HepG2 (cell line): ENCODE data around the gene TASOR2. TPM values are rescaled to one million over a fixed set of nuclear protein-coding genes. Genes with fewer than 3 reads are reported as not detected.

ENCODE experiments used
- KDM1A ChIP-seq: IDR thresholded peaks from 2 replicates; pipeline ENCODE4 v1.6.1; 2016; ENCODE audit warnings: missing compliant biosample characterization
- KDM3A ChIP-seq: IDR thresholded peaks from 2 replicates; pipeline ENCODE4 v1.6.1; 2018; ENCODE audit warnings: low read depth, missing compliant biosample characterization
- KLF6 ChIP-seq: IDR thresholded peaks from 2 replicates; pipeline ENCODE4 v1.8.0; 2016; ENCODE audit warnings: missing biosample characterization, missing genetic modification reagents
- NCOA2 ChIP-seq: sonication (generic); formaldehyde crosslinking; IDR thresholded peaks from 2 replicates; pipeline ENCODE4 v1.8.0; 2022; ENCODE audit warnings: inconsistent platforms
- POLR2AphosphoS5 ChIP-seq: IDR thresholded peaks from 2 replicates; pipeline ENCODE4 v1.6.1; 2012; ENCODE audit warnings: low read depth, low read length
- SIN3A ChIP-seq: IDR thresholded peaks from 2 replicates; pipeline ENCODE4 v1.6.1; 2011; ENCODE audit warnings: low read depth, mild to moderate bottlenecking, control low read depth, low read length, borderline replicate concordance
- SMC3 ChIP-seq: IDR thresholded peaks from 2 replicates; pipeline ENCODE4 v1.6.1; 2011; ENCODE audit warnings: low read length, improper control_type of control experiment
- ZNF530 ChIP-seq: sonication (generic); formaldehyde crosslinking; IDR thresholded peaks from 2 replicates; pipeline ENCODE4 v1.5.0; 2020; ENCODE audit warnings: low read depth, mild to moderate bottlenecking, missing genetic modification reagents
- polyA plus RNA-seq, 8 experiments: library from polyadenylated mRNA; depleted of rRNA in 3 of 8; stranded (reverse) in 7 of 8; unstranded in 1 of 8; fragments of >200 nt; fragmentation: Illumina TruSeq in 4 of 8; extraction: Trizol in 4 of 8; gene quantifications; 2 replicates each; pipeline versions ENCODE4 v1.2.1 to v1.2.3, GENCODE V29; 2011 to 2016; ENCODE audit warnings: low read depth in 4 of 8, missing spikeins in 1 of 8, mixed read lengths in 1 of 8; ENCODE audit not compliant: insufficient read depth in 1 of 8
- total RNA-seq, 5 experiments: library from RNA; depleted of rRNA; stranded (reverse); fragments of >200 nt; fragmentation: Illumina TruSeq; extraction: Trizol; gene quantifications; 2 replicates each; pipeline ENCODE4 v1.2.3, GENCODE V29; 2016; ENCODE audit warnings: low read depth in 1 of 5
- TF ChIP-seq, protein P1 (sequence below): sonication (generic); formaldehyde crosslinking; IDR thresholded peaks from 2 replicates; pipeline ENCODE4 v1.4.0; 2020; ENCODE audit warnings: mild to moderate bottlenecking, missing genetic modification reagents
- TF ChIP-seq, protein P2 (sequence below): sonication (generic); formaldehyde crosslinking; IDR thresholded peaks from 2 replicates; pipeline ENCODE4 v1.5.1; 2020; ENCODE audit warnings: mild to moderate bottlenecking, missing genetic modification reagents, borderline replicate concordance
- TF ChIP-seq, protein P3 (sequence below): sonication (generic); formaldehyde crosslinking; IDR thresholded peaks from 2 replicates; pipeline ENCODE4 v1.4.0; 2020; ENCODE audit warnings: mild to moderate bottlenecking, low read depth, missing genetic modification reagents
- TF ChIP-seq, protein P4 (sequence below): sonication (generic); formaldehyde crosslinking; IDR thresholded peaks from 2 replicates; pipeline ENCODE4 v1.8.0; 2022; ENCODE audit warnings: mild to moderate bottlenecking, missing genetic modification reagents; ENCODE audit not compliant: insufficient replicate concordance

Gene TASOR2
- total and polyA plus RNA-seq, 2 of the 13 experiments (the other 11 are each of a cell fraction or from before 2014, with no cell fraction given), result 24.2 to 55.3 TPM

DNA sequence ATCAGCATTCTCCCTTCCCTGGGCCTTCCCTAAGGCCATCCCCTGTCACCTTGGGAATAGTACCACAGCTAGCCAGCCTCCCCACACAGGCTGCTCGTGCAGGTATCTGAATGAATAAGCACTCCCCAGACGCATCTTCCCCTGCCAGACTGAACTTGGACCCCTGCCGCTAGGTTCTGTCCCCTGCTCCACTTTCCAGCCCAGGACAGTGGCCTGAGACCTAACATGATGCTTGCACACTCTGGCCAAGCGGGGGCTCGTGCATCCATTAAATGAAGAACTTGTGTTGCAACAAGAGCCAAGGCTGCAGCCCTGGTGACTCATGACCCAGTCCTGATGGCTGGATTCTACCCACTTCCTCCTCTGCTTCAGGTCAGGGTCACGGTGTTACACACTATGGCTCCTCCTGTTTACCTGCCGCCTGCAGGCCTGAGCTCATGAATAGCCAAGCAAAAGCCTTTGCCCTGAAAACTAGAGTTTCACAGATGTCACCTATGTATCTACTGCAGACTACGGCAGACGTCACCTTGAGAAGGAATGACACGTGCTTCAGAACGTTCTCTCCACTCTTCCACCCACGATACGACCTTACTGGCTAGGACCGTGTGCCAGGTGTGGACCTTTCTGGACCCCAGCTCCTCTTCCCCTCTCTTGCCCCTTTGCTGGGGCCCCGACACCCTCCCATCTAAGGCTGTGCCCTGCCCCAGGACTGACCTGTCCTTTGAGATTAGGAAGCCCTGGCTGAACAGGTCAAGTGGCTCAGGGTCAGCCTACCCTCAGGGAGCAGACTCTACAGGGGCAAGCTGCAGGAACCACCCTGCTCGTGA, 24.7 kb upstream of the TASOR2 start (continued):
- TF ChIP-seq, protein P1, sequence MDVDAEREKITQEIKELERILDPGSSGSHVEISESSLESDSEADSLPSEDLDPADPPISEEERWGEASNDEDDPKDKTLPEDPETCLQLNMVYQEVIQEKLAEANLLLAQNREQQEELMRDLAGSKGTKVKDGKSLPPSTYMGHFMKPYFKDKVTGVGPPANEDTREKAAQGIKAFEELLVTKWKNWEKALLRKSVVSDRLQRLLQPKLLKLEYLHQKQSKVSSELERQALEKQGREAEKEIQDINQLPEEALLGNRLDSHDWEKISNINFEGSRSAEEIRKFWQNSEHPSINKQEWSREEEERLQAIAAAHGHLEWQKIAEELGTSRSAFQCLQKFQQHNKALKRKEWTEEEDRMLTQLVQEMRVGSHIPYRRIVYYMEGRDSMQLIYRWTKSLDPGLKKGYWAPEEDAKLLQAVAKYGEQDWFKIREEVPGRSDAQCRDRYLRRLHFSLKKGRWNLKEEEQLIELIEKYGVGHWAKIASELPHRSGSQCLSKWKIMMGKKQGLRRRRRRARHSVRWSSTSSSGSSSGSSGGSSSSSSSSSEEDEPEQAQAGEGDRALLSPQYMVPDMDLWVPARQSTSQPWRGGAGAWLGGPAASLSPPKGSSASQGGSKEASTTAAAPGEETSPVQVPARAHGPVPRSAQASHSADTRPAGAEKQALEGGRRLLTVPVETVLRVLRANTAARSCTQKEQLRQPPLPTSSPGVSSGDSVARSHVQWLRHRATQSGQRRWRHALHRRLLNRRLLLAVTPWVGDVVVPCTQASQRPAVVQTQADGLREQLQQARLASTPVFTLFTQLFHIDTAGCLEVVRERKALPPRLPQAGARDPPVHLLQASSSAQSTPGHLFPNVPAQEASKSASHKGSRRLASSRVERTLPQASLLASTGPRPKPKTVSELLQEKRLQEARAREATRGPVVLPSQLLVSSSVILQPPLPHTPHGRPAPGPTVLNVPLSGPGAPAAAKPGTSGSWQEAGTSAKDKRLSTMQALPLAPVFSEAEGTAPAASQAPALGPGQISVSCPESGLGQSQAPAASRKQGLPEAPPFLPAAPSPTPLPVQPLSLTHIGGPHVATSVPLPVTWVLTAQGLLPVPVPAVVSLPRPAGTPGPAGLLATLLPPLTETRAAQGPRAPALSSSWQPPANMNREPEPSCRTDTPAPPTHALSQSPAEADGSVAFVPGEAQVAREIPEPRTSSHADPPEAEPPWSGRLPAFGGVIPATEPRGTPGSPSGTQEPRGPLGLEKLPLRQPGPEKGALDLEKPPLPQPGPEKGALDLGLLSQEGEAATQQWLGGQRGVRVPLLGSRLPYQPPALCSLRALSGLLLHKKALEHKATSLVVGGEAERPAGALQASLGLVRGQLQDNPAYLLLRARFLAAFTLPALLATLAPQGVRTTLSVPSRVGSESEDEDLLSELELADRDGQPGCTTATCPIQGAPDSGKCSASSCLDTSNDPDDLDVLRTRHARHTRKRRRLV, result peak; percentile 85
- TF ChIP-seq POLR2AphosphoS5, result no peak
- TF ChIP-seq ZNF530 (CRISPR knock-in tag), result no peak
- TF ChIP-seq NCOA2 (CRISPR knock-in tag), result peak; percentile 59
- TF ChIP-seq KDM1A (CRISPR knock-in tag), result 0 out of 2 replicates have a peak, but pooled peaks have one; percentile 25
- TF ChIP-seq, protein P2, sequence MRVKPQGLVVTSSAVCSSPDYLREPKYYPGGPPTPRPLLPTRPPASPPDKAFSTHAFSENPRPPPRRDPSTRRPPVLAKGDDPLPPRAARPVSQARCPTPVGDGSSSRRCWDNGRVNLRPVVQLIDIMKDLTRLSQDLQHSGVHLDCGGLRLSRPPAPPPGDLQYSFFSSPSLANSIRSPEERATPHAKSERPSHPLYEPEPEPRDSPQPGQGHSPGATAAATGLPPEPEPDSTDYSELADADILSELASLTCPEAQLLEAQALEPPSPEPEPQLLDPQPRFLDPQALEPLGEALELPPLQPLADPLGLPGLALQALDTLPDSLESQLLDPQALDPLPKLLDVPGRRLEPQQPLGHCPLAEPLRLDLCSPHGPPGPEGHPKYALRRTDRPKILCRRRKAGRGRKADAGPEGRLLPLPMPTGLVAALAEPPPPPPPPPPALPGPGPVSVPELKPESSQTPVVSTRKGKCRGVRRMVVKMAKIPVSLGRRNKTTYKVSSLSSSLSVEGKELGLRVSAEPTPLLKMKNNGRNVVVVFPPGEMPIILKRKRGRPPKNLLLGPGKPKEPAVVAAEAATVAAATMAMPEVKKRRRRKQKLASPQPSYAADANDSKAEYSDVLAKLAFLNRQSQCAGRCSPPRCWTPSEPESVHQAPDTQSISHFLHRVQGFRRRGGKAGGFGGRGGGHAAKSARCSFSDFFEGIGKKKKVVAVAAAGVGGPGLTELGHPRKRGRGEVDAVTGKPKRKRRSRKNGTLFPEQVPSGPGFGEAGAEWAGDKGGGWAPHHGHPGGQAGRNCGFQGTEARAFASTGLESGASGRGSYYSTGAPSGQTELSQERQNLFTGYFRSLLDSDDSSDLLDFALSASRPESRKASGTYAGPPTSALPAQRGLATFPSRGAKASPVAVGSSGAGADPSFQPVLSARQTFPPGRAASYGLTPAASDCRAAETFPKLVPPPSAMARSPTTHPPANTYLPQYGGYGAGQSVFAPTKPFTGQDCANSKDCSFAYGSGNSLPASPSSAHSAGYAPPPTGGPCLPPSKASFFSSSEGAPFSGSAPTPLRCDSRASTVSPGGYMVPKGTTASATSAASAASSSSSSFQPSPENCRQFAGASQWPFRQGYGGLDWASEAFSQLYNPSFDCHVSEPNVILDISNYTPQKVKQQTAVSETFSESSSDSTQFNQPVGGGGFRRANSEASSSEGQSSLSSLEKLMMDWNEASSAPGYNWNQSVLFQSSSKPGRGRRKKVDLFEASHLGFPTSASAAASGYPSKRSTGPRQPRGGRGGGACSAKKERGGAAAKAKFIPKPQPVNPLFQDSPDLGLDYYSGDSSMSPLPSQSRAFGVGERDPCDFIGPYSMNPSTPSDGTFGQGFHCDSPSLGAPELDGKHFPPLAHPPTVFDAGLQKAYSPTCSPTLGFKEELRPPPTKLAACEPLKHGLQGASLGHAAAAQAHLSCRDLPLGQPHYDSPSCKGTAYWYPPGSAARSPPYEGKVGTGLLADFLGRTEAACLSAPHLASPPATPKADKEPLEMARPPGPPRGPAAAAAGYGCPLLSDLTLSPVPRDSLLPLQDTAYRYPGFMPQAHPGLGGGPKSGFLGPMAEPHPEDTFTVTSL, result peak; percentile 55; the same call in 1 of the 2 replicates
- peak; percentile 30 for TF ChIP-seq SMC3
- TF ChIP-seq, protein P3, sequence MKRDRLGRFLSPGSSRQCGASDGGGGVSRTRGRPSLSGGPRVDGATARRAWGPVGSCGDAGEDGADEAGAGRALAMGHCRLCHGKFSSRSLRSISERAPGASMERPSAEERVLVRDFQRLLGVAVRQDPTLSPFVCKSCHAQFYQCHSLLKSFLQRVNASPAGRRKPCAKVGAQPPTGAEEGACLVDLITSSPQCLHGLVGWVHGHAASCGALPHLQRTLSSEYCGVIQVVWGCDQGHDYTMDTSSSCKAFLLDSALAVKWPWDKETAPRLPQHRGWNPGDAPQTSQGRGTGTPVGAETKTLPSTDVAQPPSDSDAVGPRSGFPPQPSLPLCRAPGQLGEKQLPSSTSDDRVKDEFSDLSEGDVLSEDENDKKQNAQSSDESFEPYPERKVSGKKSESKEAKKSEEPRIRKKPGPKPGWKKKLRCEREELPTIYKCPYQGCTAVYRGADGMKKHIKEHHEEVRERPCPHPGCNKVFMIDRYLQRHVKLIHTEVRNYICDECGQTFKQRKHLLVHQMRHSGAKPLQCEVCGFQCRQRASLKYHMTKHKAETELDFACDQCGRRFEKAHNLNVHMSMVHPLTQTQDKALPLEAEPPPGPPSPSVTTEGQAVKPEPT, result peak; percentile 32; the same call in 1 of the 2 replicates
- peak; percentile 54; the same call in 1 of the 2 replicates for TF ChIP-seq SIN3A
- no peak for TF ChIP-seq KDM3A (CRISPR knock-in tag)
- TF ChIP-seq KLF6 (CRISPR knock-in tag), result no peak
- TF ChIP-seq, protein P4, sequence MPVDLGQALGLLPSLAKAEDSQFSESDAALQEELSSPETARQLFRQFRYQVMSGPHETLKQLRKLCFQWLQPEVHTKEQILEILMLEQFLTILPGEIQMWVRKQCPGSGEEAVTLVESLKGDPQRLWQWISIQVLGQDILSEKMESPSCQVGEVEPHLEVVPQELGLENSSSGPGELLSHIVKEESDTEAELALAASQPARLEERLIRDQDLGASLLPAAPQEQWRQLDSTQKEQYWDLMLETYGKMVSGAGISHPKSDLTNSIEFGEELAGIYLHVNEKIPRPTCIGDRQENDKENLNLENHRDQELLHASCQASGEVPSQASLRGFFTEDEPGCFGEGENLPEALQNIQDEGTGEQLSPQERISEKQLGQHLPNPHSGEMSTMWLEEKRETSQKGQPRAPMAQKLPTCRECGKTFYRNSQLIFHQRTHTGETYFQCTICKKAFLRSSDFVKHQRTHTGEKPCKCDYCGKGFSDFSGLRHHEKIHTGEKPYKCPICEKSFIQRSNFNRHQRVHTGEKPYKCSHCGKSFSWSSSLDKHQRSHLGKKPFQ, result no peak
